ENCODE measurements around the gene CERKL. TPM values are rescaled to one million over a fixed set of nuclear protein-coding genes. Genes with fewer than 3 reads are reported as not detected.

CERKL gene
- total RNA-seq, 5 donors from 2014 or later (not counting 1 experiment from before 2014, with no cell fraction given): 0.06 TPM; not detected in 4

DNA sequence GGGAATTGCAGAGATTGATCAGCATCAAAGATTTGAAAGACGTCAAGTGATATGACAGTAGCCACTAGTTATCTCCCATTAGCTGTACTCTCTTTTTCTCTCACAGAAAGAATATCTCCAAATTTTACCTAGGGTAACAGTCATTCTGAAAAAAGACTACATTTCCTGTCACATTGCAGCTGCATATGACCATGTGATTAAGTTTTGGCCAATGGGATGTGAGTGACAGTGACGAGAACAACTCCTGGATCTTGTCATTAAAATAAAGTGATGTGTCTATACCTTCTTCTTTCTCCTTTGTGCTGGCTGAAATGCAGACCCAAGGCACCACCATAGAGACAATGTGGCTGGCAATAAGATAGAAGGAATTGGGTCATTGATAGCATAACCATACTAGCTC is 34.0 kb upstream of the CERKL start:
- ChIA-PET POLR2A (no interaction called here), CTCF (no interaction called here)
- Mint-ChIP-seq H3K4me1 (no peaks in the 10 kb centered on the region), H3K4me3 (no peak overlapping the region), H3K27me3 (peaks cover 32 to 34% of the 10 kb centered on the region in 2 donors), H3K36me3 (no peaks in the 10 kb centered on the region), H3K27ac (no peak overlapping the region), H3K9me3 (no peaks in the 10 kb centered on the region)
- no peaks in the 10 kb centered on the region for H3K36me3 ChIP-seq (ENCODE audit: control insufficient read depth in 2 of 2, extremely low read depth in 1 of 2, insufficient read depth in 1 of 2, low read length in 1 of 2)
- no peaks in the 10 kb centered on the region for H3K4me1 ChIP-seq (ENCODE audit: control insufficient read depth in 1 of 2, extremely low read depth in 1 of 2, insufficient read depth in 2 of 2, low read length in 2 of 2)
- peaks cover 6 to 7% of the 10 kb centered on the region in 2 experiments for H3K27me3 ChIP-seq (replicated peaks in 1 of 2; ENCODE audit: control insufficient read depth in 2 of 2, extremely low read depth in 1 of 2, insufficient read depth in 2 of 2, low read length in 1 of 2)
- 71% methylated on average over 1 of the region's 2 CpGs for WGBS (ENCODE audit: insufficient coverage)
- H3K4me3 ChIP-seq (ENCODE audit: control insufficient read depth in 1 of 2, extremely low read depth in 1 of 2, low read length in 1 of 2): no peak overlapping the region
- DNase-seq (no peak), ATAC-seq (replicated peaks in 1 of 4) (no peak)
- no peak overlapping the region for H3K27ac ChIP-seq (ENCODE audit: low read length)
- H3K9me3 ChIP-seq: no peaks in the 10 kb centered on the region

DNA sequence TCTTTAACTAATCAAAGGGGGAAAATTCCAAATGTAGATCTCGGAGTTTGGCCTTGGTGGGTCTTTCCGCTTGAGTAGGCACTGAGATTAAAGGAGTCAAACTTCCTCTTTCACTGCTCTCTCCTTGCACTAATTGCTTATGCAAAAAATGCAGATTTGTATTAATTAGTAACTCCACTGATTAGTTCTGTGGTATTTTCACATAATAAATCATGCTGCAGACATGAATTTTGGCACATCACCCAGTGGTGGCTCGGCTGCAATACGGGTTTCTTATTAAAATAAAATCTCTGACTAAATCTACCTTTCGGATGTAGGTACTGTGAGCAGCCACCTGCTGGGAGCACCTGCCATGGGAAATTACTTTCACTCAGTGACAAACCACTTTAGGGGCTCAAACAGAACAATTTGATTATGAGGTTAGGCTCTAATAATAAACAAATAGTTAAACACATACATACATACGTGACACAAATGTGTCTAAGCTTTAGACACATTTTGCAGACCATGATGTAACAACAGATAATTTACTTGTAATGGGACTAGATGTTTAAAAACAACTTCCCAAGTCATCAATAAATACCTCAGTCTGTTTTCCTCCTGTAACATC is 29.8 kb upstream of the CERKL start:
- Histone ChIP-seq H3K27ac (ENCODE audit: low read length) (no peak overlapping the region), H3K27me3 (replicated peaks in 1 of 2; ENCODE audit: control insufficient read depth in 2 of 2, extremely low read depth in 1 of 2, insufficient read depth in 2 of 2, low read length in 1 of 2) (peaks cover 25 to 45% of the 10 kb centered on the region in 2 experiments), H3K4me1 (ENCODE audit: control insufficient read depth in 1 of 2, extremely low read depth in 1 of 2, insufficient read depth in 2 of 2, low read length in 2 of 2) (peaks cover 4 to 34% of the 10 kb centered on the region in 2 experiments), H3K4me3 (ENCODE audit: control insufficient read depth in 1 of 2, extremely low read depth in 1 of 2, low read length in 1 of 2) (no peak overlapping the region), H3K36me3 (ENCODE audit: control insufficient read depth in 2 of 2, extremely low read depth in 1 of 2, insufficient read depth in 1 of 2, low read length in 1 of 2) (no peaks in the 10 kb centered on the region), H3K9me3 (no peaks in the 10 kb centered on the region)
- ChIA-PET CTCF (interaction anchor here (0.7 to 1.3 kb wide), 2 partner anchors 29 to 667 kb away, joined by 3 to 4 read pairs; no protein-coding TSS in a partner anchor), POLR2A (no interaction called here)
- H3K27ac Mint-ChIP-seq: no peak overlapping the region
- ATAC-seq (replicated peaks in 1 of 4) (no peak), DNase-seq (no peak)
- no peaks in the 10 kb centered on the region for H3K9me3 Mint-ChIP-seq
- H3K27me3 Mint-ChIP-seq: peaks cover 61 to 66% of the 10 kb centered on the region in 2 donors
- H3K36me3 Mint-ChIP-seq: no peaks in the 10 kb centered on the region
- H3K4me1 Mint-ChIP-seq: peaks cover 27 to 31% (median 30%) of the 10 kb centered on the region in 3 donors
- WGBS (ENCODE audit: insufficient coverage): no CpG with 5 or more reads among the region's 6 CpGs
- H3K4me3 Mint-ChIP-seq: no peak overlapping the region

DNA sequence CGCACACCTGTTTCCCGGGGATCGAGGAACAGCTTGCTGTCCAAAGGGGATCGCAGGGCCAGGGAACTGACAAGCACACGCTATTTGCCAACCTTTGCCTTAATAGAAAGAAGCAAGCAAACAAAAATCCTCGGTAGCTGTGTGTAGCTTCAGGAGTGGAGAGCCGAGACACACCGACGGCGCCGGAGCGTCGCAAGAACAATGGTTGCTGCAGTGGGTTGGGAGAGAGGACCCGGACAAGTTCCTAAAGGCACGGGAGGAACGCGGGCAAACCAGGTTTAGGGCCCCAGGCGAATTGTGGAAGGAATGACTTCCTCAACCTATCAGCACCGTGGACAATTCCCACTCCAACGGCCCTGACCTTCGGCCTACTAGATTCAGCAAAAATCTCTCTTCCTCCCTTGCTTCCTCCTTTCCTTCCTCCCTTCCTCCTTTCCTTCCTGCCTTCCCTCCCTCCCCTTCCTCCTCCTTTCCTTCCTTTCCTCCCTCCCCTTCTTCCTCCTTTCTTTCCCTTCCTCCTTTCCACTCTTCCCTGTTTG is 28.3 kb upstream of the CERKL start:
- no peak overlapping the region for H3K27ac Mint-ChIP-seq
- 11% methylated on average over 12 of the region's 21 CpGs for WGBS (ENCODE audit: insufficient coverage)
- H3K27me3 ChIP-seq (replicated peaks in 1 of 2; ENCODE audit: control insufficient read depth in 2 of 2, extremely low read depth in 1 of 2, insufficient read depth in 2 of 2, low read length in 1 of 2): peaks cover 35 to 60% of the 10 kb centered on the region in 2 experiments

DNA sequence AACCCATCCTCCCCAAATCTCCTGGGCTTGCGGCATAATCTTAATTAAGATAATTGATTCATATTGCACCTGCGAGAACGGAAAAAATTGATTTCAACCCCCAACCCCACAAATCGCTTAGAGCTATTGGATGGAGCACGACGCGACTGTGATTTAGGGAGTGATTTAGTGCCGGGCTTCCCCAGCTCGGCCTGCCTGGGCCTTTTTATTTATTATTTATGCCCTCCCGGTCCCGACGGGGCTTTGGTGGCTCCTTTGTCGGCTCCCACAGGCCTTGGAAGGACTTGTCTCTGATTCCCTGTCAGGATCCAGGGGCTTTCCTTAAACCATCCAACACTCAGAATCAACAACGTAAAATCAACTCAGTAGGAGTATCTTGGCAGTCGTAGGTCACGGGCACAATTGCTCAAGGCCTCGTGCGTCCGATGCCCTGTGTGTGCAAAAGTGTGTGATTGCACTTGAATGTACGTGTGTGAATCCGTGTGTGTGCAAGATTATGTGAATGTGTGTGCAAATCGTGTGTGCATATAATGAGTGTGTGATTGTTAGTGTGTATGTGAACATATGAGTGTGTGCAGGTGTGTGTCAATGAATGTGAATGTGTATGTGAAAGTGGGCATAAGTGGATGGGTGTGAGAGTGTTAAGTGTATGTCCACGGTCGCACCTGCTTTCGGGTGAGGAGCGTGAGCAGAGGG is 27.7 kb upstream of the CERKL start:
- Mint-ChIP-seq H3K4me1 (peaks cover 42 to 47% (median 44%) of the 10 kb centered on the region in 3 donors), H3K4me3 (peak overlapping the region in 2 of 3 donors; percentile 15 to 68)

More for the DNA sequence above, 28.3 kb upstream of the CERKL start:
- peaks cover 71 to 76% of the 10 kb centered on the region in 2 donors for H3K27me3 Mint-ChIP-seq
- no peaks in the 10 kb centered on the region for H3K9me3 Mint-ChIP-seq
- no peak overlapping the region for H3K4me3 ChIP-seq (ENCODE audit: control insufficient read depth in 1 of 2, extremely low read depth in 1 of 2, low read length in 1 of 2)
- H3K27ac ChIP-seq (ENCODE audit: low read length): no peak overlapping the region
- H3K4me3 Mint-ChIP-seq: peak overlapping the region in 1 of 3 donors; percentile 68
- H3K4me1 Mint-ChIP-seq: peaks cover 40 to 45% (median 40%) of the 10 kb centered on the region in 3 donors
- no peak for DNase-seq
- no peak for ATAC-seq (replicated peaks in 1 of 4)
- no peaks in the 10 kb centered on the region for H3K36me3 ChIP-seq (ENCODE audit: control insufficient read depth in 2 of 2, extremely low read depth in 1 of 2, insufficient read depth in 1 of 2, low read length in 1 of 2)
- POLR2A ChIA-PET: no interaction called here
- peaks cover 10 to 48% of the 10 kb centered on the region in 2 experiments for H3K4me1 ChIP-seq (ENCODE audit: control insufficient read depth in 1 of 2, extremely low read depth in 1 of 2, insufficient read depth in 2 of 2, low read length in 2 of 2)
- H3K9me3 ChIP-seq: no peaks in the 10 kb centered on the region
- CTCF ChIA-PET: interaction anchor here in 1 of 2 donors (1.3 kb wide), 1 partner anchor 30 kb away, joined by 4 read pairs; no protein-coding TSS in a partner anchor
- H3K36me3 Mint-ChIP-seq: no peaks in the 10 kb centered on the region

DNA sequence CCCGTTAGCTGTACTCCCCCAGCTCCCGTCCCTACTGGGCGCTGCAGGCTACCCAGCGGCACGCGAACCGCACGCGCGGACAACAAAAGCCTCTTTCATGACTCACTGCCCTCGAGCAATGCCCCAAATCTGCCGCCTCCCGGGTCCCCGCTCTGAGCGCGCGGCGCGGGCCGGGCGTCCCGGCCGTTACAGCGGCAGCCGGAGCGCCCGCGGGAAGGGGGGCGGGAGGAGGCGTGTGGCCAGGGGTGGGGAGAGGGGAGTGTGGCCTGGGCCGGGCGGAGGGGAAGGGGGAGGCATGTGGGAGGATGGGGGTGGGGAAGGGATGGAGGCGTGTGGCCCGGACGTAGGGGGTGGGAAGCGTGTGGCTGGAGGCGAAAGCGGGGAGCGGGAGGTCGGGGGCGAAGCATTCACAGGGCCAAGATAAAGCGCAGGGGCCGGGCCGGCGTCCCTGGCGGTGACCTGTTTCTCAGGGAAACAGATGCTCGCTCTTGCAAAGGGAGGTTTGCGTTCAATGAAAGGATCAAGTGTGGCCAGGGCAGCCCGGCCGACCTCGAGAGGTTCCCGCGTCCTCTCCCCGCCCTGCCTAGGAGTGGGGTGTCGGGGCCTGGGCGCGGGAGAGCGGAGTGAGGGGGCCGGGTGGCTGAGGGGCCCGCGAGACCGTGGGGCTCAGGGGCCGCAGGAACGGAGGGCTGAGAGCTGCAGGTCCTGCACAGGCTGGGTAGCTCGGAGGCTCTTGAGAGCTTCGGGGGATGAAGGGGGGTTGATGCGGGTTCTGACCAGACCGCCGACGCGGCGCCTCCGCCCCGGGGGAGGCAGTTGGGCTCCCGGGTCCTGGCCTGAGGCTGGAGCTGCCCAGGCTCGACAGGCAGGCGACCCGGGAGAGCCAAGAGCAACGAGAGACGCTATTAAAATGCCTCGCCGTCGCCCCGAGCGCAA is 26.9 kb upstream of the CERKL start:
- no peaks in the 10 kb centered on the region for H3K9me3 ChIP-seq
- H3K27me3 Mint-ChIP-seq: peaks cover 81 to 86% of the 10 kb centered on the region in 2 donors
- ChIA-PET CTCF (no interaction called here), POLR2A (interaction anchor here in 1 of 2 donors (0.6 kb wide), 1 partner anchor 199 kb away, joined by 3 read pairs; no protein-coding TSS in a partner anchor)
- ATAC-seq (replicated peaks in 1 of 4) (peak in 1 of 4 experiments; percentile 29), DNase-seq (no peak)
- peaks cover 49 to 51% (median 49%) of the 10 kb centered on the region in 3 donors for H3K4me1 Mint-ChIP-seq
- H3K27ac Mint-ChIP-seq: no peak overlapping the region
- WGBS (ENCODE audit: insufficient coverage): 3% methylated on average over 65 of the region's 85 CpGs
- peaks cover 10 to 48% of the 10 kb centered on the region in 2 experiments for H3K4me1 ChIP-seq (ENCODE audit: control insufficient read depth in 1 of 2, extremely low read depth in 1 of 2, insufficient read depth in 2 of 2, low read length in 2 of 2)
- peaks cover 42 to 69% of the 10 kb centered on the region in 2 experiments for H3K27me3 ChIP-seq (replicated peaks in 1 of 2; ENCODE audit: control insufficient read depth in 2 of 2, extremely low read depth in 1 of 2, insufficient read depth in 2 of 2, low read length in 1 of 2)
- peak overlapping the region in 1 of 2 donors; percentile 54 for H3K4me3 ChIP-seq (ENCODE audit: control insufficient read depth in 1 of 2, extremely low read depth in 1 of 2, low read length in 1 of 2)
- H3K36me3 Mint-ChIP-seq: peaks cover 3% of the 10 kb centered on the region
- H3K9me3 Mint-ChIP-seq: peaks cover 0 to 11% (median under 1%) of the 10 kb centered on the region in 3 donors
- no peaks in the 10 kb centered on the region for H3K36me3 ChIP-seq (ENCODE audit: control insufficient read depth in 2 of 2, extremely low read depth in 1 of 2, insufficient read depth in 1 of 2, low read length in 1 of 2)
- peak overlapping the region; percentile 39 to 68 (median 50) for H3K4me3 Mint-ChIP-seq
- H3K27ac ChIP-seq (ENCODE audit: low read length): no peak overlapping the region

More for the DNA sequence above, 27.7 kb upstream of the CERKL start:
- Mint-ChIP-seq H3K9me3 (peaks cover 0 to 3% (median 0%) of the 10 kb centered on the region in 3 donors), H3K27me3 (peaks cover 78% of the 10 kb centered on the region in 2 donors), H3K27ac (peak overlapping the region in 1 of 2 donors; percentile 0), H3K36me3 (peaks cover 3% of the 10 kb centered on the region)
- no peak overlapping the region for H3K4me3 ChIP-seq (ENCODE audit: control insufficient read depth in 1 of 2, extremely low read depth in 1 of 2, low read length in 1 of 2)
- H3K27ac ChIP-seq (ENCODE audit: low read length): no peak overlapping the region
- ChIA-PET CTCF (no interaction called here), POLR2A (no interaction called here)
- DNase-seq: no peak
- H3K27me3 ChIP-seq (replicated peaks in 1 of 2; ENCODE audit: control insufficient read depth in 2 of 2, extremely low read depth in 1 of 2, insufficient read depth in 2 of 2, low read length in 1 of 2): peaks cover 41 to 63% of the 10 kb centered on the region in 2 experiments
- H3K9me3 ChIP-seq: no peaks in the 10 kb centered on the region
- peaks cover 10 to 48% of the 10 kb centered on the region in 2 experiments for H3K4me1 ChIP-seq (ENCODE audit: control insufficient read depth in 1 of 2, extremely low read depth in 1 of 2, insufficient read depth in 2 of 2, low read length in 2 of 2)
- 20% methylated on average over 20 of the region's 26 CpGs for WGBS (ENCODE audit: insufficient coverage)
- ATAC-seq (replicated peaks in 1 of 4): no peak
- H3K36me3 ChIP-seq (ENCODE audit: control insufficient read depth in 2 of 2, extremely low read depth in 1 of 2, insufficient read depth in 1 of 2, low read length in 1 of 2): no peaks in the 10 kb centered on the region

Measured in T-cell (primary cell).